Heart left ventricle (tissue), 16 donors: ENCODE measurements around the gene KCNJ10. TPM values are rescaled to one million over a fixed set of nuclear protein-coding genes. Genes with fewer than 3 reads are reported as not detected.

Experiments used
- ATAC-seq, 4 donors: fragments of 200-7000 bp; cut with Tn5 transposase; one replicate each; pipeline ENCODE4 v1.9.1; 2020 to 2022; ENCODE audit warnings: moderate library complexity in 4 of 4, mild to moderate bottlenecking in 3 of 4, moderate number of reproducible peaks in 1 of 4
- DNase-seq, 5 donors: peaks; one replicate each; pipeline ENCODE4 v3.0.0-alpha.2; 2020
- H3K27ac ChIP-seq, 12 donors: fragments of 200-600 bp; sonication (generic) in 4 of 12; one replicate each; pipeline versions ENCODE4 v1.5.0 to v1.8.0; 2016 to 2022; ENCODE audit warnings: mild to moderate bottlenecking in 2 of 12
- H3K27me3 ChIP-seq, 9 donors: fragments of 200-600 bp; sonication (generic) in 2 of 9; one replicate each; pipeline versions ENCODE4 v1.5.1 to v1.8.0; 2016 to 2022; ENCODE audit warnings: mild to moderate bottlenecking in 3 of 9
- H3K36me3 ChIP-seq, 9 donors: fragments of 200-600 bp; sonication (generic) in 2 of 9; one replicate each; pipeline versions ENCODE4 v1.5.0 to v1.8.0; 2018 to 2022; ENCODE audit warnings: mild to moderate bottlenecking in 2 of 9
- H3K4me1 ChIP-seq, 12 donors: fragments of 200-600 bp; sonication (generic) in 4 of 12; one replicate each; pipeline versions ENCODE4 v1.5.0 to v1.8.0; 2016 to 2022; ENCODE audit warnings: mild to moderate bottlenecking in 3 of 12
- H3K4me3 ChIP-seq, 12 donors: fragments of 200-600 bp; sonication (generic) in 4 of 12; one replicate each; pipeline versions ENCODE4 v1.5.0 to v1.8.0; 2017 to 2022; ENCODE audit warnings: mild to moderate bottlenecking in 9 of 12, moderate library complexity in 4 of 12
- H3K9me3 ChIP-seq, 12 donors: fragments of 200-600 bp; sonication (generic) in 4 of 12; one replicate each; pipeline versions ENCODE4 v1.5.0 to v1.8.0; 2016 to 2022; ENCODE audit warnings: mild to moderate bottlenecking in 1 of 12
- POLR2A ChIP-seq, 2 donors: fragments of 450-650 bp; IDR thresholded peaks; one replicate each; pipeline ENCODE4 v1.6.1; 2017; ENCODE audit warnings: antibody characterized with exemption in 2 of 2, mild to moderate bottlenecking in 2 of 2, moderate library complexity in 2 of 2
- WGBS, 4 donors: extraction: QIAGEN DNeasy Blood & Tissue Kit in 2 of 4; methylation state at CpG; one replicate each; pipeline versions ENCODE4 v1.1.5 to v1.1.7; 2013 to 2018; 5-methylcytosine and 5-hydroxymethylcytosine counted together
- intact Hi-C, 10 donors: fragments of 100-400 bp; cut with DNase I; formaldehyde crosslinking; loops; one replicate each; pipeline versions ENCODE4 v1.11.1 to v1.14.2; 2022
- polyA plus RNA-seq, 2 donors: library from polyadenylated mRNA; stranded (reverse); fragments of 200-250 nt; gene quantifications; one replicate each; pipeline ENCODE4 v1.2.3, GENCODE V29; 2013
- total RNA-seq, 9 donors: library from RNA; depleted of rRNA in 2 of 9; stranded (reverse); fragments of >200 nt in 2 of 9; fragmentation: NEBNext Ultra II Directional in 3 of 9; extraction: Animal tissue kit (Norgen Biotek cat#: 25700) in 3 of 9; gene quantifications; one replicate each; pipeline versions ENCODE4 v1.1.0 to v1.2.4, GENCODE V29; 2016 to 2023
- TF ChIP-seq, protein P1 (sequence below), 12 donors: fragments of 200-600 bp; sonication (generic) in 4 of 12; IDR thresholded peaks; one replicate each; pipeline versions ENCODE4 v1.5.0 to v1.8.0; 2018 to 2022; ENCODE audit warnings: antibody characterized with exemption in 12 of 12, mild to moderate bottlenecking in 5 of 12
- donor health status: ischemic (EF 13 %, LVEDD 7.1; RV severe dilation, severe dysfunction).
- donor health status: healthy with polysubstance abuse.
- donor health status: DM: no; HTN: yes; CAD: no.
- donor health status: DM: no; HTN: no; CAD: no.
- donor health status: ischemic (EF 25% LVEDD 6.9; RV normal size, moderate dysfunction).
- donor health status: ischemic (EF 25% LVEDD 5.7; RV mildly dilated, moderate dysfunction).
- donor health status: healthy.
- donor health status: DM: yes; HTN: yes; CAD: no.
- donor health status: ischemic (EF 35%, LVEDD 5.7; RV mildly dilated, moderate dysfunction).
- donor health status: nonischemic (EF 11% LVEDD 7.7; RV severe dilation, severe dysfunction).
- donor health status: DM: yes; HTN: yes; CAD: no.
- donor health status: PGD.
- donor health status: ischemic (EF 29% LVEDD 5.4; RV normal size, mild dysfunction).
- donor health status: nonischemic (EF 23%, LVEDD 6.1; RV moderate dilation, normal function).

Gene KCNJ10
- total and polyA plus RNA-seq, 11 donors: 0.08 to 1.1 (median 0.48) TPM; not detected in 8

DNA sequence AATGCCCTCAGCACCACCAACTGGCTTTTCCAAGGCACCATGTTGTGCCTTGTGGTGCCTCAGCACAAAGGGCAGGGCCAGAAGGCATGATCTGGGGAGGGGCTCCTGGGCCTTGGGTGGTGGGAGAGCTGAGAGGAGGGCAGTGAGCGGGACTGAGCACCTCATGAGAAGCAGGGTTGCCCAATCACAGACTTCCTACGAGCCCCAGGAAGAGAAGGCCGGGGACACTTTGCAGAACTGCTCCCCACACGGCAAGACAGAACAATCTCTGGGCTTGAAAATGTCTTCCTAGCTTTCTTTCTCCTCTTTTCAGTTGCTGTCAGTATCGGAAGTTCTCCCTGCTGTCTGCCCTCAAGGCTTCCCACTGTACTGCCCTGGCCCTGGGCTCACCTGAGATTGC lies 6.8 kb downstream of the KCNJ10 start:
- intact Hi-C loops: loop anchor here in 1 of 10 donors (2.0 kb wide), 1 partner anchor 20 kb away; no protein-coding TSS in a partner anchor
- Histone ChIP-seq H3K9me3 (no peaks in the 10 kb centered on the region), H3K36me3 (no peaks in the 10 kb centered on the region), H3K27me3 (peaks cover 0 to 10% (median 0%) of the 10 kb centered on the region in 9 donors), H3K4me1 (peaks cover 0 to 14% (median 0%) of the 10 kb centered on the region in 12 donors), H3K4me3 (no peak overlapping the region), H3K27ac (no peak overlapping the region)
- no peak for ATAC-seq
- 87 to 89% (median 89%) methylated on average over 5 of the region's 5 CpGs for WGBS, 4 donors
- DNase-seq: no peak
- no peak for TF ChIP-seq POLR2A (IDR thresholded peaks at IDR 0.05)
- TF ChIP-seq, protein P1, sequence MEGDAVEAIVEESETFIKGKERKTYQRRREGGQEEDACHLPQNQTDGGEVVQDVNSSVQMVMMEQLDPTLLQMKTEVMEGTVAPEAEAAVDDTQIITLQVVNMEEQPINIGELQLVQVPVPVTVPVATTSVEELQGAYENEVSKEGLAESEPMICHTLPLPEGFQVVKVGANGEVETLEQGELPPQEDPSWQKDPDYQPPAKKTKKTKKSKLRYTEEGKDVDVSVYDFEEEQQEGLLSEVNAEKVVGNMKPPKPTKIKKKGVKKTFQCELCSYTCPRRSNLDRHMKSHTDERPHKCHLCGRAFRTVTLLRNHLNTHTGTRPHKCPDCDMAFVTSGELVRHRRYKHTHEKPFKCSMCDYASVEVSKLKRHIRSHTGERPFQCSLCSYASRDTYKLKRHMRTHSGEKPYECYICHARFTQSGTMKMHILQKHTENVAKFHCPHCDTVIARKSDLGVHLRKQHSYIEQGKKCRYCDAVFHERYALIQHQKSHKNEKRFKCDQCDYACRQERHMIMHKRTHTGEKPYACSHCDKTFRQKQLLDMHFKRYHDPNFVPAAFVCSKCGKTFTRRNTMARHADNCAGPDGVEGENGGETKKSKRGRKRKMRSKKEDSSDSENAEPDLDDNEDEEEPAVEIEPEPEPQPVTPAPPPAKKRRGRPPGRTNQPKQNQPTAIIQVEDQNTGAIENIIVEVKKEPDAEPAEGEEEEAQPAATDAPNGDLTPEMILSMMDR (IDR thresholded peaks at IDR 0.05): no peak

GRCh38 chr1:160062230-160062532 lies 7.8 kb downstream of the KCNJ10 start:
- 63 to 80% (median 76%) methylated on average over 4 to 6 of the region's 6 CpGs for WGBS, 4 donors
- Histone ChIP-seq H3K36me3 (no peaks in the 10 kb centered on the region), H3K4me3 (no peak overlapping the region), H3K27ac (no peak overlapping the region), H3K9me3 (no peaks in the 10 kb centered on the region), H3K27me3 (peaks cover 0 to 10% (median 0%) of the 10 kb centered on the region in 9 donors), H3K4me1 (peaks cover 0 to 14% (median 0%) of the 10 kb centered on the region in 12 donors)
- no peak for ATAC-seq
- DNase-seq: no peak
- intact Hi-C loops: loop anchor here in 1 of 10 donors (2.0 kb wide), 1 partner anchor 21 kb away; no protein-coding TSS in a partner anchor
- TF ChIP-seq, protein P1 (IDR thresholded peaks at IDR 0.05): no peak
- TF ChIP-seq POLR2A (IDR thresholded peaks at IDR 0.05): no peak

- Histone ChIP-seq H3K4me3 (no peak overlapping the region), H3K36me3 (no peaks in the 10 kb centered on the region), H3K27me3 (peaks cover 0 to 10% (median 0%) of the 10 kb centered on the region in 9 donors), H3K9me3 (no peaks in the 10 kb centered on the region), H3K27ac (no peak overlapping the region), H3K4me1 (peaks cover 0 to 14% (median 0%) of the 10 kb centered on the region in 12 donors)
- no peak for DNase-seq
- intact Hi-C loops: loop anchor here in 1 of 10 donors (2.0 kb wide), 1 partner anchor 21 kb away; no protein-coding TSS in a partner anchor
- ATAC-seq: peak in 2 of 4 donors; percentile 20 to 26
- TF ChIP-seq, protein P1 (IDR thresholded peaks at IDR 0.05): no peak
- TF ChIP-seq POLR2A (IDR thresholded peaks at IDR 0.05): no peak
- 57 to 64% (median 57%) methylated on average over 15 of the region's 15 CpGs for WGBS, 4 donors
Observed at GRCh38 chr1:160061369-160062229, 8.4 kb downstream of the KCNJ10 start.

- 30 to 45% (median 37%) methylated on average over 2 of the region's 2 CpGs for WGBS, 4 donors
- no peak overlapping the region for H3K4me3 ChIP-seq
- ATAC-seq (peak in 1 of 4 donors; percentile 39), DNase-seq (no peak)
- TF ChIP-seq, protein P1 (IDR thresholded peaks at IDR 0.05): peak in 8 of 12 donors; percentile 8 to 39 (median 21)
- TF ChIP-seq POLR2A (IDR thresholded peaks at IDR 0.05): no peak
- no peaks in the 10 kb centered on the region for H3K9me3 ChIP-seq
- no peak overlapping the region for H3K27ac ChIP-seq
- H3K27me3 ChIP-seq: peaks cover 0 to 33% (median 0%) of the 10 kb centered on the region in 9 donors
- H3K36me3 ChIP-seq: no peaks in the 10 kb centered on the region
- intact Hi-C loops: no loop called here
- H3K4me1 ChIP-seq: no peaks in the 10 kb centered on the region
Observed at GRCh38 chr1:160058087-160058486, 11.9 kb downstream of the KCNJ10 start.
